HEK293 (cell line): ENCODE results near the gene CSMD2.

Experiments used
- CTCF ChIP-seq: fragments of 450-650 bp; formaldehyde crosslinking; IDR thresholded peaks from 2 replicates; pipeline ENCODE4 v1.5.1; 2016; ENCODE audit warnings: missing biosample characterization, missing genetic modification characterization
- MYNN ChIP-seq: fragments of 450-650 bp; formaldehyde crosslinking; IDR thresholded peaks from 2 replicates; pipeline ENCODE4 v1.5.1; 2016; ENCODE audit warnings: missing biosample characterization, missing genetic modification characterization, borderline replicate concordance
- ZBTB49 ChIP-seq: fragments of 450-650 bp; formaldehyde crosslinking; IDR thresholded peaks from 2 replicates; pipeline ENCODE4 v1.5.1; 2016; ENCODE audit warnings: missing biosample characterization, missing genetic modification characterization, low read depth
- ZNF529 ChIP-seq: fragments of 450-650 bp; formaldehyde crosslinking; IDR thresholded peaks from 2 replicates; pipeline ENCODE4 v1.5.1; 2017; ENCODE audit warnings: missing genetic modification characterization, missing biosample characterization; ENCODE audit not compliant: insufficient replicate concordance
- ZNF558 ChIP-seq: fragments of 450-650 bp; formaldehyde crosslinking; IDR thresholded peaks from 2 replicates; pipeline ENCODE4 v1.5.1; 2016; ENCODE audit warnings: missing biosample characterization, missing genetic modification characterization
- ZNF776 ChIP-seq: fragments of 450-650 bp; formaldehyde crosslinking; IDR thresholded peaks from 2 replicates; pipeline ENCODE4 v1.5.0; 2017; ENCODE audit warnings: missing biosample characterization, missing genetic modification characterization, borderline replicate concordance
- ZNF837 ChIP-seq: fragments of 450-650 bp; formaldehyde crosslinking; IDR thresholded peaks from 2 replicates; pipeline ENCODE4 v1.5.1; 2016; ENCODE audit warnings: missing biosample characterization, missing genetic modification characterization

- TF ChIP-seq ZNF529 (no peak), ZNF776 (tag by site-specific recombination) (no peak), CTCF (no peak), ZBTB49 (tag by site-specific recombination) (no peak), MYNN (tag by site-specific recombination) (no peak), ZNF558 (no peak), ZNF837 (tag by site-specific recombination) (no peak)
Measured at GRCh38 chr1:34009340-34009985, 155.6 kb downstream of the CSMD2 start.
